Fibroblast of skin of back (primary cell): Measurements from ENCODE around the gene RASSF10.
"Not testable (repeated sequence)": the region's sequence is repeated elsewhere in the genome, so short reads cannot be mapped to it uniquely, and the experiment has no call there.

Experiments
- DNase-seq: peaks from one replicate; pipeline ENCODE4 v3.0.0-alpha.2; 2013

RASSF10 gene

DNA sequence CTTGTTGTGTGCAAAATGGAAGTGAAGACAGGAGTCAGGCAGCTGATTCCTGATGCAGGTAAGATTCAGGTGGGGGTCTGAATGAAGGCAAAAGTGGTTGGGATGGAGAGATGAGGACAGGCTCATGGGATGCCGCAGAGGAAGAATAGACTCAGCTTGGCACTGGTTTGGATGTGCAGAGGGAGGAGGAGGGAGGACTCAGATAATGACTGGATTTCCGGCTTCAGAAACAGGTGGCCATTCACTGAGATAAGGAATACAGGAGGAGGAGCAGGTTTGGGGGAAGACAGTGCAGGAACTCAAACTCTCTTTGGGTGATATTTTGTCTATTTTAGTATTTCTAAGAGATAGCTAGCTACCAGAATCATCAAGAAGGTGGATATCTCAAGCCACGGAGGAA, 19.2 kb downstream of the RASSF10 start:
- DNase-seq, result no peak

DNA sequence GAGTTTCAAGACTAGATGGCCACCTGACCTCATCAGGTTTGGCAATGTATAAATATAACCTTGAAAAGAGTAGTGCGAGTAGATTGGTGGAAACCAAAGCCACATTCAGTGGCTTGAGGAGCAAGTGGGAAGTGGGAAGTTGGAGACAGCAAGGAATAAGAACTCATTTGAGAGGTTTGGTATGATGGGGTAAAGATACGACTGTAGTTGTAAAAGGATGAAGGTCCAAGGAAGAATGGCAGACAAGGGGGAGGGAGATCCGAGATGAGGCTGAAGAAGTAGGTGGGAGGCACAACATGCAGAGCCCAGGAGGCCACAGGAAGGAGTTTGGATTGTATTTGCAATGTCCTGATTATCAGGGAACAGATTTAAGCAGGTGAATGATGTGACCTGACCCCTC, 20.8 kb downstream of the RASSF10 start:
- no peak for DNase-seq

DNA sequence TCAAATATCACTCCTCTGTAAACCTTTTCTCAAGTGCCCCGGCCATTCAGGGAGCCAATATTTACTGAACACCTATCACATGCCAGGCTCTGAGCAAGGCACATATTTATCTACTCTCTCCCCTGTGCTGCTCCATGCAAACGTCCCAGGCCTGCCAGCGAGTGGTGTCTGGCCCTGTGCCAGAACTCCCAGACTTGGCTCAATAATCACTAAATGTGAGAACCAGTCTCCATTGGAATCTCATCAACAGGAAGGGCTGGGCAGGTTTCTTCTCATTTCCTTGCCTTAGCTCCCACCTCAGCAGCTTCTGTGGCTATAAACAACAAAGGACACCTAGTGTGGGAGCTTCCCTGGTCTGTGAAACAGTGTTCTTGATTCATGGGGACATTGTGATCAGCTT, 21.7 kb downstream of the RASSF10 start:
- no peak for DNase-seq

DNA sequence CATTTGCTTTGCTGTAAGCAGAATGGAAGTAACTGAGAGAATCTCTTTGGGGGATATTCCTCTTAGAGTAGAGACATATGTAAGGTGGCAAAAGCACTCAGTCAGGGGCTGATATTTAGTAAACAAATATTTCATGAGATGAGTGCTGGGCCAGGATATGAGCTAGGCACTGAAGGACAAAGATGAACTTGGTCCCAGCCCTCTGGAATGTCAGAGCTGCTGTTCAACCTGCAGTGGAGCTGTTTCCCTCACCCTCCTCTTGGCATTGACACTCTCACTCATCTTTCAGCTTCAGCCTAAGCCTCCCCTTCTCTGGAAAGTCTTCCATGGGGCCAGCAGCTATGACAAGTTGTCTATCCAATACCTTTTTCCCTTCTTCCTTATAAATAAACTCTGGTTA, 22.2 kb downstream of the RASSF10 start:
- DNase-seq, result no peak

DNA sequence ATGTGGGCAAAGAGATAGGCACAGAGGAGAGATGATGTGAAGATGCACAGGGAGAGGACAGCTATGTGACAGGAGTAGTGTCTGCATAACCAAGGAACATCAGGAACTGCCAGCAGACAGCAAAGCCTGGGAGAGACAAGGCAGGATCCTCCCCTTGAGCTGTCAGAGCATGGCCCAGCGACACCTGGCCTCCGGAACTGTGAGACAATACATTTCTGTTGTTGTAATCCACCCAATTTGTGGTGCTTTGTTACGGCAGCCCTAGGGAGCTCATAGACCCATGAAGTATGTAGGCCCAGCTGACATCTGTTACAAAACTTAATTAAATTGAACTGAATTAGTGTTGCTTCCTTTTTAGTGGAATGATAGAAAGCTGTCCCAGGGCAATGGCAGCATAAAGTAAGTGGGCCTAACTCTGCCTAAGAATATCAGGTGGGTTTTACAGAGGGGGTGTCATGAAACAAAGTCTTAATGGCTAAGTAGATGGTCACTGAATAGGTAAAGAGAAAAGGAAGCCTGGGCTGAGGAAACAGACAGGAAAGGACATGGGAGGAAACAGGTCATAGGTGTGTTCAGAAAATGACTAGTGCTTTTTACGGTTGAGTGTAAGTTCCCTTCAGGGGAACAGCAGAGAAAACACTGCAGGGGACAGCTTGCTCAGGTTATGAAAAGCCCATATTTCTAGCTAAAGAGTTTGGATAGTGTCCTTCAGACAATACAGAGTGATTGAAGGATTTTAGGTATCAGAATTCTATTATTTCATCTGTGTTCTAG, 24.8 kb downstream of the RASSF10 start:
- DNase-seq, result no peak

- DNase-seq, result no peak
Measured at GRCh38 chr11:13035711-13036110, 26.6 kb downstream of the RASSF10 start.

- no peak for DNase-seq
Measured at GRCh38 chr11:13036235-13036634, 27.1 kb downstream of the RASSF10 start.

DNA sequence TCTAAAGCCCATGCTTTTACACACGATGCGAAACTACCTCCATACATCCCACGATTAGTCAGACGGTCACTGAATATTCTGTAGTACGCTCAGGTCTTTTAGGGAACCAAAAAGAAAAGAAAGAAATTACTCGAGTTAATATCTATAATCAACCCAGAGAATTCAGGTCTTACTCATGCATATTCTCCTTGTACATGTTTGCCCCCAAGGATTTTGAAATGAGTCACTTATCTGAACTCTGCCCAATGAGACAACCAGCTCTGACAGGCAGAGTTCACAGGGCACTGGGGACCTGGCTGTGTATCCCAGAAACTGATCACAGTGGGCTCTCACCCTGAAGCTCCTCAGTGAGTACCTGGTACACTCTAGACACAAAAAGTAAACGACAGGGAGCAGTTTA, 29.2 kb downstream of the RASSF10 start:
- no peak for DNase-seq

- DNase-seq, result no peak
Measured at GRCh38 chr11:13039126-13039525, 30.0 kb downstream of the RASSF10 start.

- DNase-seq, result no peak
Measured at GRCh38 chr11:13040969-13041561, 31.9 kb downstream of the RASSF10 start.

GRCh38 chr11:13042873-13043342, 33.8 kb downstream of the RASSF10 start:
- DNase-seq, result no peak

- no peak for DNase-seq
Measured at GRCh38 chr11:13043912-13044628, 35.0 kb downstream of the RASSF10 start.

DNA sequence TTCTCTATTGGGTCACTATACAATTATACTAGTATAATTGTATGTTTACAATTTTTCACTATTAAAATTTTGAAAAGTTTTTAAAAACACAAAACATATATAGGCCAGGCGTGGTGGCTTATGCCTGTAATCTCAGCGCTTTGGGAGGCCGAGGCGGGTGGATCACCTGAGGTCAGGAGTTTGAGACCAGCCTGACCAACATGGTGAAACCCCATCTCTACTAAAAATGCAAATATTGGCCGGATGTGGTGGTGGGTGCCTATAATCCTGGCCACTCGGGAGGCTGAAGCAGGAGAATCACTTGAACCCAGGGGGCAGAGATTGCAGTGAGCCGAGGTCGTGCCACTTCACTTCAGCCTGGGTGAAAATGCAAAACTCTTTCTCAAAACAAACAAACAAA, 36.0 kb downstream of the RASSF10 start:
- not testable (repeated sequence) for DNase-seq

DNA sequence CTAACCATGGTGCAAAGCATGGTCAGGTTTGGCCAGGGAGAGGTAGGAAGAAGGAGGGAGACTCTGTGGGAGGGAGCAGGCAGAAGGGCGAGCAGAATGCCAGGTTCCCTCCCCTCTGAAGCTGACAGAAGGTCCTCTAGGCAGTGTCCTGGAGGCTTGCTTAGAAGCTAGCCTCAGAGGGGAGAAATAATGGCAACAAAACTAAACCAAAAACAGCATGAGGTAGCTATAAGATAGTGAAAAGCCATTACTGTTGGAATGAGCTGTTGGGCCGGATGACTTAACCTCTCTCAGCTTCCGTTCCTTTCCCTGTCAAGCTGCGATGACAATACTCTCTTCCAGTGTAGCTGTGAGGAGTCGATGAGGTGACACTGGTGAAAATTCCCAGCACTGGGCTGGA, 36.6 kb downstream of the RASSF10 start:
- DNase-seq, result no peak

GRCh38 chr11:13046637-13047570, 37.8 kb downstream of the RASSF10 start:
- DNase-seq, result no peak

DNA sequence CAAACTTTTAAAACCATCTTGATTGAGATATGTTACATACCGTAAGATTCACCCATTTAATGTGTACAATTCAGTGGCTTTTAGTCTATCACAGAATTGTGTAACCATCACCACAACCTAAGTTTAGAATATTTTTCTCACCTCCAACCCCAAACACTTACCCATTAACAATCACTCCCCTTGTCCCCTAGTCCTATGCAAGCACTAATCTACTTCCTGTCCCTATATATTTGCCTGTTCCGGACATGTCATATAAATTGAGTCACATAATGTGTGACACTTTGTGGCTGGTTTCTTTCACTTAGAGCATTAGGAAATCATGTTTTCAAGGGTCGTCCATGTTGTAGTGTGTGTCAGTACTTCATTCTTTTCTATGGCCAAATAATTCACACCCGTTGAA, 38.8 kb downstream of the RASSF10 start:
- no peak for DNase-seq

DNA sequence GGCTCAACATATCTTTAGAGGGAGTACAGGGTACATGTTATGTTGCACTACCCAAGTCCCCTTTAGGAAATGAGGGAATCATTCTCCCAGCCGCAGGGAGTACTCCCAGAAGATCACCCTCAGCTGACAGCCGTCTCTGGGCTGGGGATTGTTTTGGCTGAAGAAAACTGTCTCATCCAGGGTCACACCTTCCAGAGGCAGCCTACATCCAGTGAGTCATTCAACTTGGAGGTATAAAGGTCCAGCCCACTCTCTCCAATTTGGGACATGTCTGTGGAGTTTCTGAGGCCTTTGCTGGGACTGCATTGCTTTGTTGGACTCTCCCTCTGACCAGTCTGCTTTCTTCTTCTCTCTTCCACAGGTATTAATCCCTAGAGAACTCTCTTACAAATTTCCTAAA, 42.1 kb downstream of the RASSF10 start:
- DNase-seq, result no peak

- no peak for DNase-seq
Measured at GRCh38 chr11:13052130-13052571, 43.0 kb downstream of the RASSF10 start.

- peak; percentile 10 for DNase-seq
Measured at GRCh38 chr11:13053255-13053917, 44.3 kb downstream of the RASSF10 start.

GRCh38 chr11:13054278-13054677, 45.2 kb downstream of the RASSF10 start:
- no peak for DNase-seq

DNA sequence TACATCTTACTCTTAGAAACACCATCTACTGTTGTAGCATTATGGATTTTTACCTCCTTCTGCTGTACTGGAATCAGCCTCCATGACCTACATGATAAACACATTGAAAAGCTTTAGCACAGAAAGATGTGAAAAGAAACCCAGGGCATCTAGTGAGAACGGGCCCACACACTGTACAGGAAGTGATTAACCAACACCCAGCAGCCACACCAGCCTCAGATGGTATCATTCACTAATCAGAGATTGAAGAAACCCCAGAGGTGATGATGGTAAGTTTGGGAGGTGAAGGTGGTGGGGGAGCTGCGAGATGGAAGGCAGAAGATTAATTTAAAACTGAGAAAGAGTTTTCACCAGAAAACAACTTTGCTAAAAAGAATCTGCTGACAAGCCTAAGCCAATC, 46.1 kb downstream of the RASSF10 start:
- no peak for DNase-seq
